Endothelial cell of hepatic sinusoid (primary cell): ENCODE data around the gene MAL.

Experiments used
- in situ Hi-C: cut with HindIII; loops from 2 replicates; pipeline ENCODE4 v1.10.0; 2017; ENCODE audit warnings: low sequenced_read_pairs

Gene MAL

GRCh38 chr2:95060446-95061118 lies 35.1 kb downstream of the MAL start:
- in situ Hi-C loops: no loop called here

- in situ Hi-C loops: no loop called here
Observed at GRCh38 chr2:95061119-95061512, 35.6 kb downstream of the MAL start.

- in situ Hi-C loops: no loop called here
Observed at GRCh38 chr2:95061601-95062183, 36.2 kb downstream of the MAL start.

- in situ Hi-C loops: no loop called here
Observed at GRCh38 chr2:95062242-95063085, 37.0 kb downstream of the MAL start.

- in situ Hi-C loops: no loop called here
Observed at GRCh38 chr2:95063086-95063958, 37.8 kb downstream of the MAL start.

- in situ Hi-C loops: no loop called here
Observed at GRCh38 chr2:95068256-95068655, 42.7 kb downstream of the MAL start.

- in situ Hi-C loops: no loop called here
Observed at GRCh38 chr2:95069465-95069864, 44.0 kb downstream of the MAL start.

- in situ Hi-C loops: no loop called here
Observed at GRCh38 chr2:95071856-95072255, 46.3 kb downstream of the MAL start.

- in situ Hi-C loops: no loop called here
Observed at GRCh38 chr2:95072424-95072823, 46.9 kb downstream of the MAL start.

- in situ Hi-C loops: no loop called here
Observed at GRCh38 chr2:95073856-95074662, 48.6 kb downstream of the MAL start.

- in situ Hi-C loops: no loop called here
Observed at GRCh38 chr2:95074663-95075439, 49.3 kb downstream of the MAL start.

- in situ Hi-C loops: no loop called here
Observed at GRCh38 chr2:95075440-95076132, 50.1 kb downstream of the MAL start.

GRCh38 chr2:95076705-95077529 lies 51.4 kb downstream of the MAL start:
- in situ Hi-C loops: no loop called here

GRCh38 chr2:95077530-95077825 lies 52.0 kb downstream of the MAL start:
- in situ Hi-C loops: no loop called here

- in situ Hi-C loops: no loop called here
Observed at GRCh38 chr2:95077861-95078603, 52.5 kb downstream of the MAL start.

GRCh38 chr2:95079199-95079683 lies 53.7 kb downstream of the MAL start:
- in situ Hi-C loops: no loop called here

- in situ Hi-C loops: no loop called here
Observed at GRCh38 chr2:95082477-95082876, 57.0 kb downstream of the MAL start.
